Activated CD4-positive, alpha-beta T cell treated with anti-CD3 and anti-CD28 coated beads, Interleukin-2, amount 10 ng/mL, durations not matched to agents 7 days and 5 days (primary cell): ENCODE data around the gene MRPL48. TPM values are rescaled to one million over a fixed set of nuclear protein-coding genes. Genes with fewer than 3 reads are reported as not detected.
A peak's percentile ranks its signal among the peaks of the same experiment; 100 is the strongest.
"Not testable (repeated sequence)": the region's sequence is repeated elsewhere in the genome, so short reads cannot be mapped to it uniquely, and the experiment has no call there.

Experiments used
- CTCF ChIA-PET: fragments of 350-600 bp; sonication (Branson Sonifier 250); formaldehyde crosslinking; loops from one replicate; lab custom pipeline; 2021; ENCODE audit warnings: antibody characterized with exemption; lab: Charles Lee
- POLR2A ChIA-PET: fragments of 350-600 bp; sonication (Branson Sonifier 250); formaldehyde crosslinking; loops from one replicate; lab custom pipeline; 2021; ENCODE audit warnings: antibody characterized with exemption; lab: Charles Lee
- DNase-seq: peaks from one replicate; pipeline ENCODE4 v3.0.0-alpha.2; 2020
- H3K27ac Mint-ChIP-seq: one replicate; pipeline ENCODE4 v1.8.0; 2021; ENCODE audit warnings: mild to moderate bottlenecking, moderate library complexity, mixed read lengths
- H3K27me3 Mint-ChIP-seq: one replicate; pipeline ENCODE4 v1.8.0; 2021; ENCODE audit warnings: mixed read lengths
- H3K36me3 Mint-ChIP-seq: one replicate; pipeline ENCODE4 v1.8.0; 2021; ENCODE audit warnings: low read depth, mixed read lengths
- H3K4me1 Mint-ChIP-seq: one replicate; pipeline ENCODE4 v1.8.0; 2021; ENCODE audit warnings: mixed read lengths
- H3K4me3 Mint-ChIP-seq: one replicate; pipeline ENCODE4 v1.8.0; 2021; ENCODE audit warnings: mild to moderate bottlenecking, moderate library complexity, mixed read lengths
- H3K9me3 Mint-ChIP-seq: one replicate; pipeline ENCODE4 v1.8.0; 2021; ENCODE audit warnings: mixed read lengths
- total RNA-seq, 2 experiments: library from RNA; stranded (reverse); gene quantifications; one replicate each; pipeline ENCODE4 v1.2.3, GENCODE V29; 2021

The MRPL48 gene
- 10 to 100 TPM; 50.5 to 50.9 TPM for total RNA-seq

DNA sequence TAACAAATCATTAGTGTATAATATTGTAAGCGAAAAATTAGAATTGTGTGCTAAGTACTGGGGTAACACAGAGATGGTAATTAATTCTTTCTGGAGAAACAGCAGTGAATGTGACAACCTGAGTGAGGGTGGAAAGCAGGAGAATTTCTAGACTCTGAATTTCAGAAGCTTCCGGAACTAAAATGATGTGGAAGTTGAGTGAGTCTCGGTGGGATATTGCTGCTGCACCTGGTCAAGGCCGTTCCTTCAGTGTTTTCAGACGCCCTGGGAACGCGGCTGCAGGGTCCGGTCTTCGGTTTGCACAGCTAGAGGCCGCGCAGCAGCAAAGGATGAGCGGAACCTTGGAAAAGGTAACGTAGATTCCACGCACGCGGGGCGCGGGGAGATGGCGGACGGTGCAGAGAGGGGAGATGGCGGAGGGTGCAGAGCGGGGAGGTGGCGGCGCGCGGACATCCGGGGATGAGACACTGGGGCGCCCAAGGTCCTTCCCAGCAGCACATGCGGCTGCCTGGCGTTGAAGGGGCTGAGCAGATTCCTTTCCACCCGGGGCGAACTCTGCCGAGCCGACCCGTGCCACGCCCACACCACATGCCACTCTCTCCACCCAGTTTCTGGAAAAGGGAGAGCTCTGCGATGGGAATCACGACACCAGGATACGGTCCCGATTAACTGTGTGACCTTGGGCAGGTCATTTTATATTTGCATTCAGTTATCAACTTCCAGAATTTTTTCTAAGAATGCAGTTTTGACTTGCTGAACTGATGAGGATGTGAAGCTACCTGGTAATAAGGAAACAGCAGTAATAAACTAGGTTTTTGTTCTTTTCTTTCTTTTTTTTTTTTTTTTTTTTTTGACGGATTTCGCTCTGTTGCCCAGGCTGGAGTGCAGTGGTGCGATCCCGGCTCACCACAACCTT is at the start of gene MRPL48:
Gene MRPL48, plus strand, starts transcription at position 232 of the 916 bp plus-strand sequence. Its CDS starts 98 bp downstream, at position 330.
- no peaks in the 10 kb centered on the region for H3K36me3 Mint-ChIP-seq
- peak within 1 kb of the TSS; percentile 99 for H3K27ac Mint-ChIP-seq
- DNase-seq = peak; percentile 89
- peaks cover 26% of the 10 kb centered on the region for H3K4me1 Mint-ChIP-seq
- H3K27me3 Mint-ChIP-seq = no peaks in the 10 kb centered on the region
- POLR2A ChIA-PET = interaction anchor here (1.0 to 1.5 kb wide), 2 partner anchors 9 to 27 kb away, joined by 4 to 6 read pairs; partner anchors contain the start of gene RAB6A
- peak within 1 kb of the TSS; percentile 96 for H3K4me3 Mint-ChIP-seq
- no peaks in the 10 kb centered on the region for H3K9me3 Mint-ChIP-seq
- CTCF ChIA-PET = interaction anchor here (1.1 to 2.2 kb wide), 4 partner anchors 8 to 27 kb away, joined by 4 to 7 read pairs (median 6); partner anchors contain the start of gene RAB6A

DNA sequence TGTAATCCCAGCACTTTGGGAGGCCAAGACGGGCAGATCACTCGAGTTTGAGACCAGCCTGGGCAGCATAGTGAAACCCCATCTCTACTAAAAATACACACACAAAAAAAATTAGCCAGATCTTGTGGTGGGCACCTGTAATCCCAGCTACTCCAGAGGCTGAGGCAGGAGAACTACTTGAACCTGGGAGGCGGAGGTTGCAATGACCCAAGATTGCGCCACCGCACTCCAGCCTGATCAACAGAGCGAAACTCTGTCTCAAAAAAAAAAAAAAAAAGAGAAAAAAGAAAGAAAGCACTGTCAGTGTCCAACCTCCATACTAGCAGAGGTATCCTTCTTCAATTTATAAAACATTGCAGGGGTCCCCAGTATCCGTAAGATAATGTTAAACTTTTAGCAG is 44.6 kb upstream of the MRPL48 start:
- DNase-seq = no peak
- CTCF ChIA-PET = no interaction called here
- POLR2A ChIA-PET = no interaction called here
- H3K36me3 Mint-ChIP-seq = peaks cover 6% of the 10 kb centered on the region
- no peaks in the 10 kb centered on the region for H3K27me3 Mint-ChIP-seq
- H3K9me3 Mint-ChIP-seq = no peaks in the 10 kb centered on the region
- H3K27ac Mint-ChIP-seq = no peak overlapping the region
- no peak overlapping the region for H3K4me3 Mint-ChIP-seq
- H3K4me1 Mint-ChIP-seq = peaks cover 10% of the 10 kb centered on the region

DNA sequence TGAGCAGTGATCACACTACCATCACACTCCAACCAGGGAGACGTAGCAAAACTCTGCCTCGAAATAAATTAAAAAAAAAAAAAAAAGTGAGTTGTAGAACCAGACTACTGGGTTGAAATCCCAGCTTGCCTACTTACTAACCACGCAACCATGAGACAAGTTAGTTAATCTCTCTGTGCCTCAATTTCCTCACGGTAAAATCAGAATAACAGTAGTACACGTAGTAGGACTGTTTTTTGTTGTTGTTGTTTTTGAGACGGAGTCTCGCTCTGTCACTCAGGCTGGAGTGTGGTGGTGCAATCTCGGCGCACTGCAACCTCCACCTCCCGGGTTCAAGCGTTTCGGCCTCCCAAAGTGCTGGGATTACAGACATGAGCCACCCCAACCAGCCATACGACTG is 41.0 kb upstream of the MRPL48 start:
- Mint-ChIP-seq H3K27ac (no peak overlapping the region), H3K9me3 (no peaks in the 10 kb centered on the region), H3K4me1 (peaks cover 17% of the 10 kb centered on the region), H3K27me3 (no peaks in the 10 kb centered on the region), H3K36me3 (peaks cover 8% of the 10 kb centered on the region), H3K4me3 (no peak overlapping the region)
- ChIA-PET POLR2A (no interaction called here), CTCF (interaction anchor here (0.6 to 2.4 kb wide), 3 partner anchors 14 to 300 kb away, joined by 5 to 7 read pairs (median 6); no protein-coding TSS in a partner anchor)
- no peak for DNase-seq

DNA sequence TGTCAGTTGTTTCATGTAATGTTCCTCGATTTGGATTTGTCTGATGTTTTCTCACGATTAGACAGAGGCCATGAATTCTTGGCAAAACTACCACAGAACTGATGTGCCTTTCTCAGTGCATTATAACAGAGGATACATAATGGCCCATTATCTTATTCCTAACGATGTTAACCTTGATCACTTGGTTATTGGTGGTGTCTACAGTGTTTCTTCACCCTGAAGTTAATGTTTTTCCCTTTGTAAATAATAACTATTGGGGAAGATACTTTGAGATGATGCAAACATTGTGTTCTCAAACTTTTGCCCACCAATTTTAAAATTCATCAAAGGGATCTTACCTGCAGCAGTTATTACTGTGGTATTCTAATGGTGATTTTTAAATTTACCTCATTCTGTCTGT is 39.9 kb upstream of the MRPL48 start:
- Mint-ChIP-seq H3K9me3 (no peaks in the 10 kb centered on the region), H3K27me3 (no peaks in the 10 kb centered on the region), H3K4me1 (peaks cover 26% of the 10 kb centered on the region), H3K4me3 (no peak overlapping the region), H3K27ac (no peak overlapping the region), H3K36me3 (peaks cover 15% of the 10 kb centered on the region)
- DNase-seq = no peak
- CTCF ChIA-PET = interaction anchor here (0.6 kb wide), 1 partner anchor 15 kb away, joined by 5 read pairs; no protein-coding TSS in a partner anchor
- POLR2A ChIA-PET = no interaction called here

DNA sequence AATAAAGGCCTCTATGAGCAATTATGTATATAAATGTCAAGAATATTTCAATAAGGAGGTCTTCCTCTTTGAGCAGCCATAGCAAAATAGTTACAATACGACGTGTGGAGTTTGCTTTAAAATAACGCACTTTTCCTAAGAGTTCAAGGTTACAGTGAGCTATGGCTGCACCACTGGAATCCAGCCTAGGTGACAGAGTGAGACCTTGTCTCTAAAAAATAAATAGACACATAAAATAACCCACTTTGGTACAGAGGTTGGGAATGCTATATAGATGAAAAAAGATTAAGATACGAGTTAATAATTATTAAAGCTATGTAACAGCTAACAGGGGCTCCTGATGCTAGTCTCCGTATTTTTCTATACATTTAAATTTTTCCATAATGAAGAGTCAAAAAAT is 39.4 kb upstream of the MRPL48 start:
- POLR2A ChIA-PET = no interaction called here
- CTCF ChIA-PET = interaction anchor here (0.6 kb wide), 1 partner anchor 14 kb away, joined by 5 read pairs; no protein-coding TSS in a partner anchor
- Mint-ChIP-seq H3K27me3 (no peaks in the 10 kb centered on the region), H3K36me3 (peaks cover 17% of the 10 kb centered on the region), H3K27ac (no peak overlapping the region), H3K4me3 (no peak overlapping the region), H3K4me1 (peaks cover 26% of the 10 kb centered on the region), H3K9me3 (no peaks in the 10 kb centered on the region)
- no peak for DNase-seq

DNA sequence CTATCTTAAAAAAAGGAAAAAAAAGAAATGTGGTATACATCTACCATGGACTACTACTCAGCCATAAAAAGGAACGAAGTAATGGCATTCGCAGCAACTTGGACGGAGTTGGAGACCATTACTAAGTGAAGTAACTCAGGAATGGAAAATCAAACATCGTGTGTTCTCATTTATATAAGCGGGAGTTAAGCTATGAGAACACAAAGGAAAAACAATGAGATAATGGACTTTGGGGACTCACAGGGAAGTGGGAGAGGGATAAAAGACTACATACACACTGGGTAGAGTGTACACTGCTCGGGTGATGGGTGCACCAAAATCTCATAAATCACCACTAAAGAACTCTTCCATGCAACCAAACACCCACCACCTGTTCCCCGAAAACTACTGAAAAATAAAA is 38.6 kb upstream of the MRPL48 start:
- Mint-ChIP-seq H3K4me3 (no peak overlapping the region), H3K27me3 (no peaks in the 10 kb centered on the region), H3K9me3 (no peaks in the 10 kb centered on the region), H3K36me3 (peaks cover 17% of the 10 kb centered on the region), H3K4me1 (peaks cover 27% of the 10 kb centered on the region), H3K27ac (no peak overlapping the region)
- no peak for DNase-seq
- ChIA-PET CTCF (no interaction called here), POLR2A (no interaction called here)

DNA sequence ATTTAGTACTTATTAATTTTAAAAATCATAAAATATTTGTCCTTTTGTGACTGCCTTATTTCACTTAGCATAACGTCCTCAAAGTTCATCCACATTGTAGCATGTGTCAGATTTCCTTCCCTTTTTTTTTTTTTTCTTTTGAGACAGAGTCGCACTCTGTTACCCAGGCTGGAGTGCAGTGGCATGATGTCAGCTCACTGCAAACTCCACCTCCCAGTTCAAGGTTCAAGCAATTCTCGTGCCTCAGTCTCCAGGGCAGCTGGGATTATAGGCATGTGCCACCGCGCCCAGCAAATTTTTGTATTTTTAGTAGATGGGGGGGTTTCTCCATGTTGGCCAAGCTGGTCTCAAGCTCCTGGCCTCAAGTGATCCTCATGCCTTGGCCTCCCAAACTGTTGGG is 37.4 kb upstream of the MRPL48 start:
- no peaks in the 10 kb centered on the region for H3K9me3 Mint-ChIP-seq
- H3K4me1 Mint-ChIP-seq = peaks cover 25% of the 10 kb centered on the region
- H3K27ac Mint-ChIP-seq = peak overlapping the region; percentile 13
- CTCF ChIA-PET = no interaction called here
- DNase-seq = no peak
- H3K27me3 Mint-ChIP-seq = no peaks in the 10 kb centered on the region
- POLR2A ChIA-PET = no interaction called here
- peaks cover 19% of the 10 kb centered on the region for H3K36me3 Mint-ChIP-seq
- H3K4me3 Mint-ChIP-seq = no peak overlapping the region

DNA sequence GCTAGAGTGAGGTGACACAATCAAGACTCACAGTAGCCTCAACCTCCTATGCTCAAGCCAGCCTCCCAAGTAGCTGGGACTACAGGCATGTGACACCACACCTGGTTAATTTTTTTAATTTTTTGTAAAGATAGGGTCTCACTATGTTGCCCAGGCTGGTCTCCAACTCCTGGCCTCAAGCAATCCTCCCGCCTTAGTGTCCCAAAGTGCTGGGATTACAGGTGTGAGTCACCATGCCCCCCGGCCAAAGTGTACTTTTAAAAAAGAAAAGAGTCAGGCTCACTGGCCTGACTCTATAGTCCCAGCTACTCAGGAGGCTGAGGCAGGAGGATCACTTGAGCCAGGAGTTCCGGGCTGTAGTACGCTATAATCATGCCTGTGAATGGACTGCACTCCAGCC is 36.8 kb upstream of the MRPL48 start:
- POLR2A ChIA-PET, CTCF ChIA-PET: not testable (repeated sequence)

DNA sequence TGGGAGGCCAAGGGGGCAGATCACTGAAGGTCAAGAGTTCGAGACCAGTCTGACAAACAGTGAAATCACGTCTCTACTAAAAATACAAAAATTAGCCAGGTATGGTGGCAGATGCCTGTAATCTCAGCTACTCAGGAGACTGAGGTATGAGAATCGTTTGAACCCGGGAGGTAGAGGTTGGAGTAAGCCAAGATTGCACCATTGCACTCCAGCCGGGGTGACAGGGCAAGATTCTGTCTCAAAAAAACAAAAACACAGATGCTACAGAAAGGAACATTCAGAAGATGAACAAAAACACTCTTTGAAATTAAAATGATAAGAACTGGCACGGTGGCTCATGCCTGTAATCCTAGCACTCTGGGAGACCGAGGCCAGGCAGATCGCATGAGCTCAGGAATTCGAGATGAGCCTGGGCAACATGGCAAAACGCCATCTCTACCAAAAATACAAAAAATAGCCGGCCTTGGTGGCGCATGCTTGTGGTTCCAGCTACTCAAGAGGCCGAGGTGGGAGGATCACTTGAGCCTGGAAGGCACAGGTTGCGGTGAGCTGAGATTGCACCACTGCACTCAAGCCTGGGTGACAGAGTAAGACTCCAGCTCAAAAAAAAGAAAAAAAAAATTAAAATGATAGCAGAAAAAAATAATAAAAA is 35.3 kb upstream of the MRPL48 start:
- ChIA-PET CTCF (interaction anchor here (0.9 to 1.1 kb wide), 3 partner anchors 12 to 508 kb away, joined by 3 to 4 read pairs (median 3); no protein-coding TSS in a partner anchor), POLR2A (no interaction called here)
- Mint-ChIP-seq H3K27me3 (no peaks in the 10 kb centered on the region), H3K27ac (no peak overlapping the region), H3K9me3 (no peaks in the 10 kb centered on the region), H3K4me3 (no peak overlapping the region), H3K36me3 (peaks cover 21% of the 10 kb centered on the region), H3K4me1 (peaks cover 25% of the 10 kb centered on the region)
- DNase-seq = no peak

More for the DNA sequence above, 36.8 kb upstream of the MRPL48 start:
- not testable (repeated sequence) for H3K4me3 Mint-ChIP-seq, H3K27ac Mint-ChIP-seq, DNase-seq, H3K9me3 Mint-ChIP-seq, H3K27me3 Mint-ChIP-seq
- peaks cover 25% of the 10 kb centered on the region for H3K4me1 Mint-ChIP-seq
- peaks cover 19% of the 10 kb centered on the region for H3K36me3 Mint-ChIP-seq

DNA sequence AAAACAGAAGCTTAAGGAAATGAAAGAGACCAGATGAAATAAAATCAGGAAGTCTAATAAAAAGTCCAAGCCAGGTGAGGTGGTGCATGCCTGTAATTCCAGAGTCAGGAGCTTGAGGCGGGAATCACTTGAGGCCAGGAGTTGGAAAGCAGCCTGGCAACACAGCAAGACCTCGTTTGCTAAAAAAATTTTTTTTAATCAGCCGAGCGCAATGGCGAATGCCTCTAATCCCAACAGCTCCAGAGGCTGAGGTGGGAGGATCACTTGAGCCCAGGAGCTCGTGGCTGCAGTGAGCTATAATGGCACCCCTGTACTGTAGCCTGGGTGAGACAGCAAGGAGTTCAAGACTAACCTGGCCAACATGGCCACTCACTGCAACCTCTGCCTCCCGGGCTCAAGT is 34.8 kb upstream of the MRPL48 start:
- no peaks in the 10 kb centered on the region for H3K9me3 Mint-ChIP-seq
- peaks cover 25% of the 10 kb centered on the region for H3K4me1 Mint-ChIP-seq
- H3K27me3 Mint-ChIP-seq = no peaks in the 10 kb centered on the region
- ChIA-PET CTCF (interaction anchor here (0.9 to 1.1 kb wide), 2 partner anchors 12 to 28 kb away, joined by 3 to 4 read pairs; no protein-coding TSS in a partner anchor), POLR2A (no interaction called here)
- no peak overlapping the region for H3K27ac Mint-ChIP-seq
- peaks cover 25% of the 10 kb centered on the region for H3K36me3 Mint-ChIP-seq
- no peak overlapping the region for H3K4me3 Mint-ChIP-seq
- DNase-seq = no peak

DNA sequence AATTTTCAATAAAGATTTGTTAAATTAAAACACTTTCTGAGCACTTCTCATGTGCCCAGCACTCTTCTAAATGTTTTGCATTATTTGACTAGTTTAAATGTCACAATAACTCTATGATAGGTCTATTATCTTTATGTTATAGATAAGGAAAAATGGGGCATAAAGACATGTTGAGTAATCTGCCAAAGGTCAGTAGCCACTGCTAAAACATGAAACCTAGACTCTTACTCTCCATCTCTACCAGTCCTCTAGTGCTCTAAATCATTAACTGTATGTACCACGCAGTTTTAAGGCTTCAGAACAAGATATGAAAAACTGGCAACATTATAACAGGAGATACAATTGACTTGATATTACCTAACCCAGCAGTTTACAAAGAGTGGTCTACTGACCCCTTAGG is 33.7 kb upstream of the MRPL48 start:
- Mint-ChIP-seq H3K9me3 (no peaks in the 10 kb centered on the region), H3K27me3 (no peaks in the 10 kb centered on the region), H3K27ac (no peak overlapping the region), H3K4me3 (no peak overlapping the region), H3K4me1 (peaks cover 34% of the 10 kb centered on the region), H3K36me3 (peaks cover 26% of the 10 kb centered on the region)
- DNase-seq = no peak
- ChIA-PET CTCF (no interaction called here), POLR2A (no interaction called here)

DNA sequence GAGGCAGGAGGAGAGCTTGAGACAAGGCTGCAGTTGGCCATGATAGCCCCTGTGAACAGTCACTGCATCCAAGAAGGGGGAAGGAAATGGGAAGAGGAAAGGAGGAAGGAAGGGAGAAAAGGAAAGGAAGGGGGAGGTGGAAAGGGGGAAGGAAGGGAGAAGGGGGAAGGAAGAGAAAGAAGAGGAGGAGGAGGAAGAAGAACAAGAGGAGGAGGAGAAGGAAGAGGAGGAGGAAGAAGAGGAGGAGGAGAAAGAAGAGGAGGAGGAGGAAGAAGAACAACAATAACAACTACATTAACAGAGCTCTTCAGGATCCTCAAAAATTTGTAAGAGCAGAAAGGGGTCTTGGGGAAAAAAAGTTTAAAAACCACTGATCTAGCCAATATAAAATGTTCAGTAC is 32.0 kb upstream of the MRPL48 start:
- no peak for DNase-seq
- H3K36me3 Mint-ChIP-seq = peaks cover 32% of the 10 kb centered on the region
- no peaks in the 10 kb centered on the region for H3K9me3 Mint-ChIP-seq
- peaks cover 44% of the 10 kb centered on the region for H3K4me1 Mint-ChIP-seq
- no peak overlapping the region for H3K4me3 Mint-ChIP-seq
- no peaks in the 10 kb centered on the region for H3K27me3 Mint-ChIP-seq
- CTCF ChIA-PET = interaction anchor here (0.6 to 1.1 kb wide), 3 partner anchors 14 to 815 kb away, joined by 3 to 4 read pairs (median 3); no protein-coding TSS in a partner anchor
- peak overlapping the region; percentile 25 for H3K27ac Mint-ChIP-seq
- POLR2A ChIA-PET = no interaction called here

DNA sequence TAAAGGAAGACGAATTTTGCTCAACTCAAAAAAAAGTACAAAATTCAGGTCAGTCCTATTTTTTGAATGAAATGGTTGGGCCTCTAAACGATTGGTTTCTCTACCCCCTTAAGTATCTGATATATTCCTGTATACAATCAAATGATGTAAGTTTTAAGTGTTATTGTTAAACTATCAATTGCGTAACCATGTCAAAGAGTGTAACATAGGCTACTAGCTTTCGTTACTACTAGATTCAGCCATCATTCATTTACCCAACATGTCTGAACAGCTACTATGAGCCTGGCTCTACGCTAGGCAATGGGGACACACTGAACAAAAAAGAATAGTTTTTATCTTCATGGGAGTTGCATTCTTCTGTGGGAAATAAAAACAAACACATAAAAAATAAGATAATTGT is 30.1 kb upstream of the MRPL48 start:
- no peaks in the 10 kb centered on the region for H3K27me3 Mint-ChIP-seq
- H3K36me3 Mint-ChIP-seq = peaks cover 25% of the 10 kb centered on the region
- no peak overlapping the region for H3K27ac Mint-ChIP-seq
- no peak for DNase-seq
- no peak overlapping the region for H3K4me3 Mint-ChIP-seq
- H3K9me3 Mint-ChIP-seq = no peaks in the 10 kb centered on the region
- CTCF ChIA-PET = no interaction called here
- peaks cover 34% of the 10 kb centered on the region for H3K4me1 Mint-ChIP-seq
- POLR2A ChIA-PET = no interaction called here
